GM12873 (cell line): Measurements from ENCODE around the gene RPL10.

Experiments used
- TF ChIP-seq, protein P1 (sequence below): IDR thresholded peaks from 2 replicates; pipeline ENCODE4 v1.5.1; 2012; ENCODE audit warnings: low read depth, mild to moderate bottlenecking, moderate library complexity, low read length, control low read depth; ENCODE audit not compliant: insufficient read depth; ENCODE audit errors: missing control alignments

Gene RPL10

DNA sequence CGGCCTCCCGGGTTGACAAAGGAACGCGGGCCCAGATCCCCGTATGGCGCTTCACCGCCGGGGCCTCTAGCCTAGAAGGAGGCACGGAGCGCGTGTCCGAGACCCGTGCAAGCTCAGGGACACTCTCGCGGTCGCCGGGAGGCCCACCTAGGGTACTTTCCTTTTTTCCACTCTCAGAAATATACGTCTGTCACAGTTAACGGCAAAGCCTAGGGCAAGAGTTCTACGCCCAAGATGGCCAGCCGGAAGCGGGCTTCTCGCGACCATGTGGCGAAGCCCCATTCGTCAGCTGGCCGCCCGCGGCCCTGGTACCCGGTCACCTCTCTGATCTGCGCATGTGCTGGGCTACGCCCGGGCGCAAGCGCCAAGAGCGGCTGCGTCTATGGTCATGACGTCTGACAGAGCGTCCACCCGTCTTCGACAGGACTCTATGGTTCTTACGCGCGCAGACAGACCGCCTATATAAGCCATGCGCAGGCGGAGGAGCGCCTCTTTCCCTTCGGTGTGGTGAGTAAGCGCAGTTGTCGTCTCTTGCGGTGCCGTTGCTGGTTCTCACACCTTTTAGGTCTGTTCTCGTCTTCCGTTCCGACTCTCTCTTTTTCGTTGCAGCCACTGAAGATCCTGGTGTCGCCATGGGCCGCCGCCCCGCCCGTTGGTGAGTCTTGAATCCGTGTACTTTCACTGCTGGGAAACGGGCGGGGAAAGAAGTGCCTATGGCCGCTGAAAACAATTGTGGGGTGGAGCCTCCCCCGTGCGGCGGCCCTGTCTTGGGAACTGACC lies at the start of gene RPL10:
Gene RPL10, plus strand, starts transcription at position 490 of the 780 bp plus-strand sequence. Its CDS starts 143 bp downstream, at position 633.
- TF ChIP-seq, protein P1, sequence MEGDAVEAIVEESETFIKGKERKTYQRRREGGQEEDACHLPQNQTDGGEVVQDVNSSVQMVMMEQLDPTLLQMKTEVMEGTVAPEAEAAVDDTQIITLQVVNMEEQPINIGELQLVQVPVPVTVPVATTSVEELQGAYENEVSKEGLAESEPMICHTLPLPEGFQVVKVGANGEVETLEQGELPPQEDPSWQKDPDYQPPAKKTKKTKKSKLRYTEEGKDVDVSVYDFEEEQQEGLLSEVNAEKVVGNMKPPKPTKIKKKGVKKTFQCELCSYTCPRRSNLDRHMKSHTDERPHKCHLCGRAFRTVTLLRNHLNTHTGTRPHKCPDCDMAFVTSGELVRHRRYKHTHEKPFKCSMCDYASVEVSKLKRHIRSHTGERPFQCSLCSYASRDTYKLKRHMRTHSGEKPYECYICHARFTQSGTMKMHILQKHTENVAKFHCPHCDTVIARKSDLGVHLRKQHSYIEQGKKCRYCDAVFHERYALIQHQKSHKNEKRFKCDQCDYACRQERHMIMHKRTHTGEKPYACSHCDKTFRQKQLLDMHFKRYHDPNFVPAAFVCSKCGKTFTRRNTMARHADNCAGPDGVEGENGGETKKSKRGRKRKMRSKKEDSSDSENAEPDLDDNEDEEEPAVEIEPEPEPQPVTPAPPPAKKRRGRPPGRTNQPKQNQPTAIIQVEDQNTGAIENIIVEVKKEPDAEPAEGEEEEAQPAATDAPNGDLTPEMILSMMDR: no peak

DNA sequence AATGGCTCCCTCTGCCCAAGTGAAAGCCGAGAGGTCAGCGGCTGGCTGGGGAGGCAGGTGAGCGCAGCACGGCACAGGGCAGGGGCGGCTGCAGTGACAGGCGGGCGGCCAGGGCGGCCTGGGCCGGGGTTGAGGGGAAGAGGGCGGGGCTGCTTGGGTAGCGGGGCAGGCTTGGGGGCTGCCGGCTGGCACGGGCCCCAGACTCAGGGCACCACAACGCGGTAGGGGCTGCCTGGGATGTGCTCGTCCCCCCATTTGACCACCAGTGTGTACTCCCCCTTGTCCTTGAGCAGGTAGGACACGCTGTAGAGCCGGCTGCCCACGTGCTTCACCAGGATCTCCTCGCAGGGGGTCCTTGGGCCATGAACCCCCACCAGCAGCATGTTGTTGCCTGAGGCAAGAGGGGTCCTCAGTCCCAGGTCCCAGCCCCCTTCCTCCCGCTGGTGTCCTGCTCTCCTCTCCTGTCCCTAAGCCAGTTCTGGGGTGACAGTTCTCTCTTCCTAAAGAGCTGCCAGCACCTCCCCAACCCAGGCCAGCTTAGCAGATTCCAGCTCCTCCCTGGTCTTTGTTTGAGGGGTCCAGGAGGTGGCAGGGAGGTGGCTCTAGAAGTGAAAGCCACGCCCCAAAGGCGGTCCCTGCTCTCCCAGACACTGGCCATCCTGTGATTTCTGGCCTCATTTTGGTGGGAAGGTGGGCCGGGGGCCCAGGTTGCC lies 49.4 kb upstream of the RPL10 start:
- TF ChIP-seq, protein P1: no peak

DNA sequence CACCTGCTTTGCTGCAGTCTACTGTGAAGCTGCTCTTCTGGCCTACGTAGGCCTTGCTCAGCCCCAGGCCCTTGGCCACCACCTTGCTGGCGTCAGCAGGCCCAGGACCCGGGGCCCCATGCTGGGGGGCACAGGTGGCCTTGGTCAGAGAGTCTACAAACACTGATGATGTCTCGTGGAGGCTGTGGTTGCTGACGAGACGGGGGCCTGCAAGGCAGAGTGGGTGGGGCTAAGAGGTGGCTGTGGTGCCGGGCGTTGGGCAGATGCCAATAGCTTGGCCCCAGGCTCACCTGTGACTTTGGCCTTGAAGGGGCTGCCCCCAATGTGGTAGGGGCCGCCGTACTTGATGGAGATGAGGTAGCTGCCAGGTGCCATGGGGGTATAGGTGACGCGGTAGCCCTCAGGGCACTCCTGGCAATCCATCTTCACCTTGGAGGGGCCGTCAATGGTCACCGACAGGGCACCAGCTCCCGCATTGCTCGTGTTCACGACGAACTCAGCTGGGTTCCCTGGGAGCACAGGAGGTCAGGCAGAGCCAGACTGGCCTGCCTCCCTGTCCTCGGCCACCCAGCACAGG lies 48.7 kb upstream of the RPL10 start:
- TF ChIP-seq, protein P1: no peak

DNA sequence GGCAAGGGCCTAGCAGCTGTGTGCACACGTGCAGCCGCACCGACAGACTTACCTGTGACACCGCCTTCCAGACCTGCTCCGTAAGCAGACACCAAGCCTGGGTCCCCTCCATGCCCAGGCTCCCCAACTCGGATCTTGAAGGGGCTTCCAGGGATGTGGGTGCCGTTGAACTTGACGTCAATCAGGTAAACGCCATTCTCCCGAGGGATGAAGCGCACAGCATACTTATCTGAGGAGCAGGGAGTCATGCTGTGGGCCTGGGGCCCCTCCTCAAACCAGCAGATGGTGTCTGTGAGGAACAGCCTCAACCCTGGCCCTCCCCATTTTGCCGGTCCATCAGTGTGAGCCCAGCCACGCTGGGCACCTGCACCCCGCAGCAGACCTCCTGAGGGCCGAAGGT lies 48.2 kb upstream of the RPL10 start:
- TF ChIP-seq, protein P1: no peak

DNA sequence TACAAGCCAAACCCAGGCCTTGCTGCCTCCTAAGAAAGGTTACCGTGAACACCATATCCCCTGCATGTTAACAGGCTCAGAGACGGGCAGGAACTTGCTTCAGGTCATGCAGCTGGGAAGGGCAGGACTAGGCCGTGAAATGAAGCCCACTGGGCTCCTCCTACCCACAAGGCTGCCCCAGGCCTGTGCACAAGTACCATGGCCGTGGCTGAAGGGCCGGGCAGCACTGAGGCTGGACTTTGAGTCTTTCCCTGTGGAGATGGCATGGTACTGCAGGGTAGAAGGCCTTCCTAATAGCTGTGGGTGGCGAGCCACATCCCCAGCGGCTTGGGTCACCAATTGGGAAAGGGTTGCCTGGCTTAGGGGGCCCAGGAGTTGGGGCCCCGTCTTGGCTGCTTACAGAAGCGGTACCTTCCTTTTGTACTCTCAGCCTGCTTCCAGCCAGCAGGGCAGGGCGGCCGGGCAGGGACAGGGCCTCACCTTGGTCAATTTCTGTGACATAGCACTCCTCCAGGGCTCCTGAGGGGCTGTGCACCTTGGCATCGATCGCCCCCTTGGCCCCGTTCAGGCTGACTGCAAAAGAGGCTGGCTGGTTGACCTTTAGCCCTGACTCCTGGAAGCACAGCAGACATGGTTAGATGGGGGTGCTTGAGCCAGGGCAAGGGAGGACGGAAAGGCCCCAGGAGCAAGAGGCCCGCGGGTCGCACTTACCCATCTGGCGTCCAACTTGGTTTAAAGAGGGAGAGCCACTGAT lies 47.6 kb upstream of the RPL10 start:
- TF ChIP-seq, protein P1: no peak

DNA sequence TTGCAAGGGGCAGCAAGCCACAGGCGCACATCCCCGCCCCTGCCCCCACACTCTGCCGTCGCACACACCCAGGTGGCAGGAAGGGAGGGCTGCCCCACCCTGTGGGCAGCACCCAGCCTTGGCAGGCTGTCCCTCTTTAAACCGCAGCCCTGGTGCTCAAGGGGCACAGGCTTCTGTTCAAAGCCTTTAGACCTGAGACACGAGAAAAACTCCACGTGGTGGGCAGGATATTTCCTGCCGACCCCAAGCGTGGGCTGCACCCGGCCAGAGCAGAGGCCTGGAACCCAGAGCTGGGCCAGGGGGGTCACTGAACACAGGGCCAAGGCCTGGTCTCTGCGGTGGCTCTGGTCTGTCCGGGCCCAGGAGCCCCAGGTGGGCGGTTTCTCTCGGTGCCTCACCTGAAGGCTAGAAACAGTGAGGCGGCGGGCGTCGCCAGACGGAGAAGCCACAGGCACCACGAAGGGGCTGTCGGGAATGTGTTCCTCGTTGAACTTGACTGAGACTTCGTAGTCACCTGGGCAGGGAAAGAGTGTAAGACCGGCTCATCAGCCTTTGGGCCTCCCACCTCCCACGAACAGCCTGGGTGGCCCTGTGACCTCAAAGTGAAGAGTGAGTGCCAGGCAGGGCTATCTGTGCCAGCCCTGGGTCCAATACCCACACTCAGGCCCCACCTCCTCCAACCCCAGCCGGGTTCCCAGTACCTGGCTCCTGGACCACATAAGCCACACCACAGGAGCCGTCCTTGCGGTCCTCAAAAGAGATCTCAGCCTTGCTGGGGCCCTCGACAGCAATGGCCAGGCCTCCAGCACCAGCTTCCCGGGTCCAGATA lies 46.8 kb upstream of the RPL10 start:
- TF ChIP-seq, protein P1: no peak
